ENCODE measurements around the gene ORAI3. TPM values are rescaled to one million over a fixed set of nuclear protein-coding genes. Genes with fewer than 3 reads are reported as not detected.

ORAI3 gene
- 57.6 and 62.8 TPM in 2 replicates for total RNA-seq (2014; rRNA removed; shearing (Covaris generic))

- DNase-seq (ENCODE audit: low spot score): peak; percentile 76
- in situ Hi-C loops (cut with HindIII; ENCODE audit: low sequenced_read_pairs): no loop called here
Observed at GRCh38 chr16:30948667-30949649, at the start of gene ORAI3. TSS of gene ORAI3 (plus strand) at chr16:30949068. CDS start at chr16:30949290, 222 bp downstream.

- DNase-seq (ENCODE audit: low spot score): no peak
- in situ Hi-C loops (cut with HindIII; ENCODE audit: low sequenced_read_pairs): loop anchor here (10.0 kb wide), 1 partner anchor 145 kb away; no protein-coding TSS in a partner anchor
Observed at GRCh38 chr16:30899794-30900193, 49.1 kb upstream of the ORAI3 start.

- DNase-seq (ENCODE audit: low spot score): no peak
- in situ Hi-C loops (cut with HindIII; ENCODE audit: low sequenced_read_pairs): loop anchor here (10.0 kb wide), 1 partner anchor 146 kb away; no protein-coding TSS in a partner anchor
Observed at GRCh38 chr16:30900588-30900987, 48.3 kb upstream of the ORAI3 start.

- DNase-seq (ENCODE audit: low spot score): peak; percentile 19
- in situ Hi-C loops (cut with HindIII; ENCODE audit: low sequenced_read_pairs): loop anchor here (10.0 kb wide), 1 partner anchor 147 kb away; no protein-coding TSS in a partner anchor
Observed at GRCh38 chr16:30901201-30902028, 47.5 kb upstream of the ORAI3 start.

GRCh38 chr16:30902029-30902972 lies 46.6 kb upstream of the ORAI3 start:
- in situ Hi-C loops (cut with HindIII; ENCODE audit: low sequenced_read_pairs): loop anchor here (10.0 kb wide), 1 partner anchor 148 kb away; no protein-coding TSS in a partner anchor
- DNase-seq (ENCODE audit: low spot score): peak; percentile 50

GRCh38 chr16:30903002-30903401 lies 45.9 kb upstream of the ORAI3 start:
- no peak for DNase-seq (ENCODE audit: low spot score)
- in situ Hi-C loops (cut with HindIII; ENCODE audit: low sequenced_read_pairs): loop anchor here (10.0 kb wide), 1 partner anchor 148 kb away; no protein-coding TSS in a partner anchor

- in situ Hi-C loops (cut with HindIII; ENCODE audit: low sequenced_read_pairs): loop anchor here (10.0 kb wide), 1 partner anchor 149 kb away; no protein-coding TSS in a partner anchor
- DNase-seq (ENCODE audit: low spot score): no peak
Observed at GRCh38 chr16:30903596-30903995, 45.3 kb upstream of the ORAI3 start.

GRCh38 chr16:30904114-30904780 lies 44.6 kb upstream of the ORAI3 start:
- in situ Hi-C loops (cut with HindIII; ENCODE audit: low sequenced_read_pairs): loop anchor here (10.0 kb wide), 1 partner anchor 149 kb away; no protein-coding TSS in a partner anchor
- DNase-seq (ENCODE audit: low spot score): no peak

GRCh38 chr16:30907064-30907463 lies 41.8 kb upstream of the ORAI3 start:
- in situ Hi-C loops (cut with HindIII; ENCODE audit: low sequenced_read_pairs): loop anchor here (10.0 kb wide), 1 partner anchor 152 kb away; no protein-coding TSS in a partner anchor

GRCh38 chr16:30910427-30911029 lies 38.3 kb upstream of the ORAI3 start:
- in situ Hi-C loops (cut with HindIII; ENCODE audit: low sequenced_read_pairs): no loop called here
- DNase-seq (ENCODE audit: low spot score): no peak

More at GRCh38 chr16:30907064-30907463, 41.8 kb upstream of the ORAI3 start:
- DNase-seq (ENCODE audit: low spot score): no peak

- no peak for DNase-seq (ENCODE audit: low spot score)
- in situ Hi-C loops (cut with HindIII; ENCODE audit: low sequenced_read_pairs): no loop called here
Observed at GRCh38 chr16:30912794-30913412, 36.0 kb upstream of the ORAI3 start.

- in situ Hi-C loops (cut with HindIII; ENCODE audit: low sequenced_read_pairs): no loop called here
- no peak for DNase-seq (ENCODE audit: low spot score)
Observed at GRCh38 chr16:30914830-30915229, 34.0 kb upstream of the ORAI3 start.

- no peak for DNase-seq (ENCODE audit: low spot score)
- in situ Hi-C loops (cut with HindIII; ENCODE audit: low sequenced_read_pairs): no loop called here
Observed at GRCh38 chr16:30918614-30919013, 30.3 kb upstream of the ORAI3 start.

- DNase-seq (ENCODE audit: low spot score): no peak
- in situ Hi-C loops (cut with HindIII; ENCODE audit: low sequenced_read_pairs): no loop called here
Observed at GRCh38 chr16:30920891-30921290, 28.0 kb upstream of the ORAI3 start.

- in situ Hi-C loops (cut with HindIII; ENCODE audit: low sequenced_read_pairs): no loop called here
- DNase-seq (ENCODE audit: low spot score): no peak
Observed at GRCh38 chr16:30921459-30921747, 27.5 kb upstream of the ORAI3 start.

- in situ Hi-C loops (cut with HindIII; ENCODE audit: low sequenced_read_pairs): no loop called here
- peak; percentile 84 for DNase-seq (ENCODE audit: low spot score)
Observed at GRCh38 chr16:30921748-30922419, 27.0 kb upstream of the ORAI3 start.

Measured in G401 (cell line).